Testis (tissue), 3 donors: ENCODE data around the gene ZNF726. TPM values are rescaled to one million over a fixed set of nuclear protein-coding genes. Genes with fewer than 3 reads are reported as not detected.

Source experiments
- DNase-seq: peaks from one replicate; pipeline ENCODE4 v3.0.0-alpha.2; 2019
- H3K27ac ChIP-seq, 2 donors: fragments of 200-600 bp; sonication (generic); one replicate each; pipeline ENCODE4 v1.5.1; 2019
- H3K27me3 ChIP-seq: fragments of 200-600 bp; sonication (generic); one replicate; pipeline ENCODE4 v1.5.1; 2019
- H3K36me3 ChIP-seq: fragments of 200-600 bp; sonication (generic); one replicate; pipeline ENCODE4 v1.5.1; 2017; ENCODE audit warnings: low read depth; ENCODE audit errors: missing control alignments
- H3K4me1 ChIP-seq: fragments of 200-600 bp; sonication (generic); one replicate; pipeline ENCODE4 v1.5.1; 2019
- H3K4me3 ChIP-seq, 2 donors: fragments of 200-600 bp; sonication (generic); one replicate each; pipeline ENCODE4 v1.5.1; 2017 to 2019
- H3K9me3 ChIP-seq: fragments of 200-600 bp; sonication (generic); one replicate; pipeline ENCODE4 v1.5.1; 2017
- POLR2A ChIP-seq: fragments of 450-650 bp; IDR thresholded peaks from one replicate; pipeline ENCODE4 v1.6.1; 2017; ENCODE audit warnings: antibody characterized with exemption, mild to moderate bottlenecking, moderate library complexity
- WGBS, 2 donors: methylation state at CpG; one replicate each; pipeline ENCODE4 v1.1.5; 2018; 5-methylcytosine and 5-hydroxymethylcytosine counted together
- intact Hi-C: fragments of 100-400 bp; cut with DNase I; formaldehyde crosslinking; loops from one replicate; pipeline ENCODE4 v1.15.1; 2023; ENCODE audit warnings: low total_unique reads
- polyA plus RNA-seq: library from polyadenylated mRNA; stranded (reverse); fragments of 350-450 nt; fragmentation: Illumina TruSeq; extraction: RNeasy Lipid Tissue Mini Kit (QIAGEN cat#74804); gene quantifications from one replicate; pipeline ENCODE4 v1.2.3, GENCODE V29; 2014; ENCODE audit warnings: low read depth, low replicate concordance; ENCODE audit not compliant: insufficient read depth
- total RNA-seq, 2 donors: library from RNA; depleted of rRNA; stranded (reverse); fragments of >200 nt; gene quantifications; one replicate each; pipeline ENCODE4 v1.2.3, GENCODE V29; 2016
- TF ChIP-seq, protein P1 (sequence below), 3 experiments: fragments of 450-650 bp in 2 of 3; fragments of 200-600 bp in 1 of 3; sonication (generic) in 1 of 3; IDR thresholded peaks; one replicate each; pipeline ENCODE4 v1.5.1; 2016 to 2019; ENCODE audit warnings: antibody characterized with exemption in 3 of 3, mild to moderate bottlenecking in 2 of 3, moderate library complexity in 1 of 3

Gene ZNF726
- total and polyA plus RNA-seq, 3 donors from 2014 or later = 2.6 to 18.2 (median 9.2) TPM

DNA sequence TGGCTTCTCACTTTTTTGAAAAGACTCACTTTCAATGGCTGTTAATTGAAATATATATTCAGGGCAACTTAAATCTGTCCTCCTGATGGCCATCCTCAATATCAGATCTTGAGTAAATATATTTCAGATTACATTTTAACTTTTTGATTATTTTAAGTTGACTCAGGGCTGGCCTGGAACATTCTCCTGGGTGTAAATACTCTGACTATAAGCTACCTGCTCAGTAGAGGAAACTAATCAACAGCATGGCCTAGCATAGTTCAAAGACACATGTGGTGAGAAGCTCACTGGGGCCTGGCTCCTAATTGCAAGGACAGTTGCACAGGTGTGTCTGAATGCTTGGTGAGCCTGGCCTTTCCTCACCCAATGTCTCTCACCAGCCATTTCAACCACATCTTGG, 5.5 kb upstream of the ZNF726 start:
- Histone ChIP-seq H3K27me3 (no peaks in the 10 kb centered on the region), H3K36me3 (no peaks in the 10 kb centered on the region), H3K4me3 (no peak overlapping the region), H3K4me1 (no peaks in the 10 kb centered on the region), H3K27ac (no peak overlapping the region), H3K9me3 (no peaks in the 10 kb centered on the region)
- intact Hi-C loops = no loop called here
- no peak for DNase-seq
- TF ChIP-seq, protein P1, sequence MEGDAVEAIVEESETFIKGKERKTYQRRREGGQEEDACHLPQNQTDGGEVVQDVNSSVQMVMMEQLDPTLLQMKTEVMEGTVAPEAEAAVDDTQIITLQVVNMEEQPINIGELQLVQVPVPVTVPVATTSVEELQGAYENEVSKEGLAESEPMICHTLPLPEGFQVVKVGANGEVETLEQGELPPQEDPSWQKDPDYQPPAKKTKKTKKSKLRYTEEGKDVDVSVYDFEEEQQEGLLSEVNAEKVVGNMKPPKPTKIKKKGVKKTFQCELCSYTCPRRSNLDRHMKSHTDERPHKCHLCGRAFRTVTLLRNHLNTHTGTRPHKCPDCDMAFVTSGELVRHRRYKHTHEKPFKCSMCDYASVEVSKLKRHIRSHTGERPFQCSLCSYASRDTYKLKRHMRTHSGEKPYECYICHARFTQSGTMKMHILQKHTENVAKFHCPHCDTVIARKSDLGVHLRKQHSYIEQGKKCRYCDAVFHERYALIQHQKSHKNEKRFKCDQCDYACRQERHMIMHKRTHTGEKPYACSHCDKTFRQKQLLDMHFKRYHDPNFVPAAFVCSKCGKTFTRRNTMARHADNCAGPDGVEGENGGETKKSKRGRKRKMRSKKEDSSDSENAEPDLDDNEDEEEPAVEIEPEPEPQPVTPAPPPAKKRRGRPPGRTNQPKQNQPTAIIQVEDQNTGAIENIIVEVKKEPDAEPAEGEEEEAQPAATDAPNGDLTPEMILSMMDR (IDR thresholded peaks at IDR 0.05) = no peak
- no peak for TF ChIP-seq POLR2A

DNA sequence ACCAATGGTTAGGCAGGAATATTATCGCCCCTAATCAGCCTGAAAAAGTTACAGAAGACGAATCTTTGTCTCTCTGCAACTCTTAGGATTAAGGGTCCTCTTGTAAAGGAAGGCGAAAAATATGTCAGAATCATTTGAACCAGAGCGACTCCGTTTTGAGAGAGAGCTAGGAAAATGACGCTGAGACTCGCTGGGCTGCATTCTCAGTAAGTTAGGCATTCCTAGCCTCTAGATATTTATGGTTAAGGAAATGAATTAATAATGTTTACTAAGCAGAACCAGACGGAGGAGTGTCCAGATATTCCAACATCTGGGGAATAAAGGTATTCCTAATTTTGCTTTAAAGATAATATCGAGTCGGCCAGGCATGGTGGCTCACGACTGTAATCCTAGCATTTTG, 755 bp upstream of the ZNF726 start:
- Histone ChIP-seq H3K27me3 (no peaks in the 10 kb centered on the region), H3K27ac (no peak overlapping the region), H3K36me3 (no peaks in the 10 kb centered on the region), H3K4me3 (peak overlapping the region; percentile 56 to 75), H3K9me3 (no peaks in the 10 kb centered on the region), H3K4me1 (no peaks in the 10 kb centered on the region)
- no peak for TF ChIP-seq POLR2A
- TF ChIP-seq, protein P1 (IDR thresholded peaks at IDR 0.05) = no peak
- DNase-seq = no peak
- intact Hi-C loops = no loop called here
- WGBS, 2 donors = 47 to 71% methylated on average over 11 of the region's 11 CpGs

DNA sequence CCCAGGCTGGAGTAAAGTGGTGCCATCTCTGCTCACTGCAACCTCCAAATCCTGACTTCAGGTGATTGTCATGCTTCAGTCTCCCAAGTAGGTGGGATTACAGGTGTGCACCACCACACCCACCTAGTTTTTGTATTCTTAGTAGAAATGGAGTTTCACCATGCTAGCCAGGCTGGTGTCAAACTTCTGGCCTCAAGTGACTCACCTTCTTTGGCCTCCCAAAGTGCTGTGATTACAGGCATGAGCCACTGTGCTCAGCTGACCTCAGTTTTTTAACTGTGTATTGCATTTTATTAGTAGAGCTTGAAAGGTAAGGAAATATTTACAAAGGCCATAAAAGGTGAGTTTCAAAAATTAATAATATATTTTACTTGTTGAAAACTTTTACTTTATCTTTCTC, 2.3 kb downstream of the ZNF726 start:
- no peak overlapping the region for H3K27ac ChIP-seq
- H3K9me3 ChIP-seq = no peaks in the 10 kb centered on the region
- no peaks in the 10 kb centered on the region for H3K27me3 ChIP-seq
- DNase-seq = no peak
- intact Hi-C loops = no loop called here
- TF ChIP-seq POLR2A = no peak
- TF ChIP-seq, protein P1 (IDR thresholded peaks at IDR 0.05) = no peak
- H3K36me3 ChIP-seq = no peaks in the 10 kb centered on the region
- no peaks in the 10 kb centered on the region for H3K4me1 ChIP-seq
- no peak overlapping the region for H3K4me3 ChIP-seq

DNA sequence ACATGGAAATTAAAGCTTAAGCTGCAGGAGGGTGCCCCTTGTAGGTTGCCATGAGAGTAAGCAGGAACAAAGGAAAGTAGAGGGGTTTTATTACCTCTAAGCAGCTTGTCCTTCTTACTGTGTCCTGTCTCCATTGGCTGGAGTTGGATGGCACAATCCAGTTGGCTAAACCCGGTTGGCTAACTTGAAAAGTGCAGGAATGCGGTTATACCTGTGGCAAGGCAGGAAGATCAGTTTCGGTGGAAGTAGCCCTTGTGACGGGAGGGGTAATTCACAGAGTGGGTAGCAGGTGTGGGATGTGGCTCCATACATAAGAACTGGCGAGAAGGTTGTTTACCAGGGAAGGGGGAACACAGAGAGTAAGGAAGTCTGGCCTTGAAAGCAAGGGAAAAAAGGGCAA, 3.2 kb downstream of the ZNF726 start:
- H3K36me3 ChIP-seq = no peaks in the 10 kb centered on the region
- no peak overlapping the region for H3K27ac ChIP-seq
- intact Hi-C loops = no loop called here
- DNase-seq = no peak
- WGBS, 2 donors = 84 to 92% methylated on average over 5 of the region's 5 CpGs
- H3K4me1 ChIP-seq = no peaks in the 10 kb centered on the region
- H3K4me3 ChIP-seq = no peak overlapping the region
- TF ChIP-seq, protein P1 (IDR thresholded peaks at IDR 0.05) = no peak
- TF ChIP-seq POLR2A = no peak
- H3K9me3 ChIP-seq = no peaks in the 10 kb centered on the region
- H3K27me3 ChIP-seq = no peaks in the 10 kb centered on the region

DNA sequence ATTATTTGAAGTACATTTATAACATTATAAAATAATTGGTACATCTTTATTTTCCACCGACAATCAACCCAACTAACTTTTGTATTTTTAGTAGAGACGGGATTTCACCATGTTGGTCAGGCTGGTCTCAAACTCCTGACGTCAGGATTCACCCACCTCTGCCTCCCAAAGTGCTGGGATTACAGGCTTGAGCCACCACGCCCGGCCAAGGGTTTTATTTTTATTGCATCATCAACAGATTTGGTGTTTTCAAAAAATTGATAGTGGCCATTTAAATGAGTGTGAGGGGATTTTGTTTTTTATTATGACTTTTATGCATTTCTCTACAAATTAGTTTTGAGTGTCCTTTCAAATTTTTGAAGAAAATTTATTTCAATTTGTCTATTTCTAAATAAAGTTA, 10.6 kb downstream of the ZNF726 start:
- Histone ChIP-seq H3K4me3 (no peak overlapping the region), H3K4me1 (no peaks in the 10 kb centered on the region), H3K9me3 (no peaks in the 10 kb centered on the region), H3K27ac (no peak overlapping the region), H3K36me3 (no peaks in the 10 kb centered on the region), H3K27me3 (no peaks in the 10 kb centered on the region)
- no peak for DNase-seq
- intact Hi-C loops = no loop called here
- whole genome bisulfite sequencing, 2 donors = 97% methylated on average over 5 of the region's 5 CpGs
- TF ChIP-seq, protein P1 (IDR thresholded peaks at IDR 0.05) = no peak
- no peak for TF ChIP-seq POLR2A
